Activated T-helper 1 cell treated with Interleukin-2 at 50 U/mL for 16 hours (primary cell): ENCODE measurements around the gene WFDC8.
"Not testable (repeated sequence)": the region's sequence is repeated elsewhere in the genome, so short reads cannot be mapped to it uniquely, and the experiment has no call there.

Experiments used
- DNase-seq: peaks from one replicate; pipeline ENCODE4 v3.0.0-alpha.2; 2020; ENCODE audit warnings: low read depth

WFDC8 gene

DNA sequence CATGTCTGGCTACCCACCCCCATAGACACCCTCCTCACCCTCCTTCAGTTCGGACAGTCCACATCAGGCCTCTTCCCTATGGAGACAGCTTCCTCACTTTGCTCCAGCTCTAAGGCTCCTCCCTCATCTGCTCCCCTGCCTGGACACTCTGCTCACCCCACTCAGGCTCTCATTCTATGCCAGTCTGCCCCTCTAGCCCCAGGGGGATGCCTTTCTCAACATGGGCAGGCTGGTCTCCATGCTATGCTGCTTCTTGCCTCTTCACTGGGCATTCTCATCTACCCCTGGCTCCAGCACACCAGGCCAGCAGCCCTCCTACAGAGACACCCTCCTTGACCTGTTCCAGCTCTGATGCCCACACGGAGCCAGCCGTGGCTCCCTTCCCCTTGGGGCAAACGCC lies at the start of gene WFDC8:
Gene WFDC8, minus strand, starts transcription at position 101 of the 400 bp plus-strand sequence. Its CDS starts 37 bp downstream, at position 64.
- DNase-seq, result no peak

DNA sequence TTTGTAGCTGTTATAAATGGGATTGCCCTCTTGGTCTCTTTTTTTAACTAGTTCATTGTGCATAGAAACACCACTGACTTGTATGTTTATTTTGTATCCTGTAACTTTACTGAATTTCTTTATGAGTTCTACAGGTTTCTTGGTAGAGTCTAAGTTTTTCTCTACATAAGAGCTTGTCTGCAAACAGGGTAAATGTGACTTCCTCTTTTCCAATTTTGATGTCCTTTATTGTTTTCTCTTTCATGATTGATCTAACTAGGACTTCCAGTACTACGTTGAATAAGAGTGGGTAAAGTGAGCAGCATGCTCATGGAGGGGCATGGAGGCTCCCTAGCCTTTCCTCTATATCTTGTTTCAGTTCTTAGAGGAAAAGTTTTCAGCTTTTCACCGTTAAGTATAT lies 47.5 kb upstream of the WFDC8 start:
- DNase-seq, result no peak

DNA sequence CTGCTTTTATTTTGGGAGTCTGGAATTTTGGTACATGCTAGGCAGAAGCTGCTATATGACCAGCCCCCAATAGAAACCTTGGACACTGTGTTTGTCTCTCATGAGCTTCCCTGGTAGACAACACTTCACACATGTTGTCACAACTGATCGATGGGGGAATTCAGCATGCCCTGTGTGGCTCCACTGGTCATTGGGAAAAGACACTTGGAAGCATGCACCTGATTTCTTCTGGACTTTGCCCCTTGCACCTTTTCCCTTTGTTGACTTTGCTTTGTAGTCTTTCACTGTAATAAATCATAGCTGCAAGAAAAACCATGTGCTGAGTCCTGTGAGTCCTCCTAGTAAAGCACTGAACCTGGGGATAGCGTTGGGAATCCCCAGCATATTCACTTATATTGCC lies 42.5 kb upstream of the WFDC8 start:
- no peak for DNase-seq

DNA sequence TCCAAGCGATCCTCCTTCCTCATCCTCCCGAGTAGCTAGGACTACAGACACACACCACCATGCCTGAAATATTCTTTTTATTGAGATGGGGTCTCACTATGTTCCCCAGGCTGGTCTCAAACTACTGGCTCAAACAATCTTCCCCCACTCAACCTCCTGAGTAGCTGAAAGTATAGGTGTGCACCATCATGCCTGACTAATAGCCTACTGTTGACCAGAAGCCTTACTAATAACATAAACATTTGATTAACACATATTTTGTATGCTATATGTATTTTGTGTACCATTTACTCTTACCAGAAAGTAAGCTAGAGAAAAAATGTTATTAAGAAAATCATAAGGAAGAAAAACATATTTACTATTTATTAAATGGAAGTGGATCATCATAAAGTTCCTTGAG lies 38.5 kb upstream of the WFDC8 start:
- DNase-seq, result no peak

DNA sequence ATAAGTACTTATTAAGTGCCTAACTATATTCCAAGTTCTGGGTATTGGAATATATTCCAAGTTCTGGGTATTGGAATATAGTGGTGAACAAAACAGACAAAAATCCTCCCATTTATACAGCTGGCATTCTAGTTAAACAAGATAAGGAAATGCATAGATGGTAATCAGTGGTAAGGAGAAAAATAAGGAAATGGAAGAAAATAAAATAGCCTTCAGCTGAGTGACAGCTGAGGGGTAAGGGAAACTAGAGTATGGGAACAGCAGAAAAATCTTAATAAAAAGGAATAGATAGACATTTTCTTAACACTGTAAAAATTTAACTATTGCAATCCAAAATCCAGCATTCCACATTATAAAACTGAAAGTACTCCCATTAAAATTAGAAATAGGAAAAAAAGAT lies 33.2 kb upstream of the WFDC8 start:
- no peak for DNase-seq

DNA sequence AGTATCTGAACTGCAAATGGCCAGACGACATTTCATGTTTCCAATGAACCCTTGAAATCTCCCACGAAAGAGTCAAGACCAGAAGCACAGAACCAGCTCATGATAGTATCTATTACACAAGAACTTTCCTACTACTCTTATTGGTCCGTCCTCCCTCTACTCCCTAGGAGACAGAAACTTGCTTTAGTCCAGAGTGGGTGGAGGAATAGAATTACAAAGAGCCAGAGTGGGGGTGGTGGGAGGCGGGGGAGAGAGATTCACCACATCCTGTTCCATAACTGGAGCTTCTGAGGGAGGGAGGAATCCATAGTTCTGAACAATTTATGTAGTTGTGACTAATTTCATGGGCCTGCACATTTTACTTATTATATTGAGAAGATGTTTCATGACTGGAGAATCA lies 32.0 kb upstream of the WFDC8 start:
- no peak for DNase-seq

DNA sequence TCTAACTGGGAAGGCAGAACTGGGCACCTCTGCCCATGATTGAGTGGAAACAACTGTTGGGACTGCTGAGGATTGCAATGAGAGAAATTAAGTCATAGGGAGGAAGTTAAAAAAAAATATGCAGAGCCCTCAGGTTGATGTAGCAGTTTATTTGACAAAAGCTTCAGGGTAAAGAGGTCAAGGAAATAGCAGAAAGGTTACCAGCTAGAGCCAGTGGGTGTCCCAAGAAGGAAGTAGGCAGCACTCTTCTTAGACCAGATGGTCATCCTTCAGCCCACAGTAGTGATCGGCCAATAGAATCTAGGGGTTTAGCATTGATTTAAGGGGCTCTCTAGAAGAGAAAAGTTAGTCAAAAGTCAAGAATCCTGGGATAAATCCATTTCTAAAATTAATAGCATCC lies 28.7 kb upstream of the WFDC8 start:
- DNase-seq, result no peak

DNA sequence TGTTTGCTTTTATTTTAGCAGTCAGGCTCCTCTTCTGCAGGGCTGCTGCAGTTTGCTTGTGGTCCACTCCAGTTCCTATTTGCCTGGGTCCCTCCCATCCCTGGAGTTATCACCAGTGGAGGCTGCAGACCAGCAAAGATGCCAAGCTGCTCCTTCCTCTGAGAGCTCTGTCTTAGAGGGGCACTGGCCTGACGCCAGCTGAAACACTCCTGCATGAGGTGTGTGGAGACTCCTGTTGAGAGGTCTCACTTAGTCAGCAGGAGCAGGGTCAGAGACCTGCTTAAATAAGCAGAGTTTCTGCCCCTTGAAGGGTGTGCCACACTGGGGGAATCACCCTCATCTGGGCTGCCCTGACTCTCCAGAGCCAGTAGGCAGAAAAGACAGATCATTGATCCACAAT lies 16.2 kb upstream of the WFDC8 start:
- no peak for DNase-seq

DNA sequence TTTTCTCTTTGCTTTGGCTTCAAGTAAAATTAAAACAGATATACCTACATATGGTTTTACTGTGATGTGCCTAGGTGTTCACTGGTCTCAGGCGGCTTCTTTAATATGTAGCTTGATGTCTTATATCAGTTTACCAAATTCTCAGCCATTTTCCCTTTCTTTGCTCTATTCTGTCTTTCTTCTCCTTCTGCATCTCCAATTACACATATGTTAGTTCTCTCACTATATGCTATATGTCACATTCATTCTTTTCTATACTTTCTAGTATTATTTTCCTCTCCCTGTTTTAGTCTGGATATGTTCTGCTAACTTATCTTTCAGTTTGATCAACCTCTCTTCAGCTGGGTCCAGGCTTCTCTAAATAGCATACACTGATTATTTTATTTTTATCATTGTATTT lies 14.4 kb upstream of the WFDC8 start:
- no peak for DNase-seq

DNA sequence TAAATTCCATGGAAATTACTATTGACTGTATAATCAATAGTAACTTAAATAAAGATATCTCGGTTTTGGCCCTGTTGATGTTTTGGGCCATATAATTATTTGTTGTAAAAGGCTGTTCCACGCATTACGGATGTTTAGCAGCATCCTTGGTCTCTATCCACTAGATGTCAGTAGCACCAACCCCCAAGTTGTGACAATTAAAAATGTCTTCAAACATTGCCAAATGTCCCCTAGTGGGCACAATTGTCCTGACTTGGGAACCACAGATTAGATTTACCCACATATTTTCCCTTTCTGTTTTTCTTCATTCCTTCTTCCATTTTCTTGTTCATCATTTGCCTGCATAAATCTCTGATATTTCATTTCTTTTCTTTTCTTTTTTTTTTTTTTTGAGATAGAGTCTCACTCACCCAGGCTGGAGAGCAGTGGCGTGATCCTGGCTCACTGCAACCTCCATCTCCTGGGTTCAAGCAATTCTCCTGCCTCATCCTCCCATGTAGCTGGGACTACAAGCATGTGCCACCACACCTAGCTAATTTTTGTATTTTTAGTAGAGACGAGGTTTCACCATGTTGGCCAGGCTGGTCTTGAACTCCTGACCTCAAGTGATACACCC lies 13.6 kb upstream of the WFDC8 start:
- no peak for DNase-seq

DNA sequence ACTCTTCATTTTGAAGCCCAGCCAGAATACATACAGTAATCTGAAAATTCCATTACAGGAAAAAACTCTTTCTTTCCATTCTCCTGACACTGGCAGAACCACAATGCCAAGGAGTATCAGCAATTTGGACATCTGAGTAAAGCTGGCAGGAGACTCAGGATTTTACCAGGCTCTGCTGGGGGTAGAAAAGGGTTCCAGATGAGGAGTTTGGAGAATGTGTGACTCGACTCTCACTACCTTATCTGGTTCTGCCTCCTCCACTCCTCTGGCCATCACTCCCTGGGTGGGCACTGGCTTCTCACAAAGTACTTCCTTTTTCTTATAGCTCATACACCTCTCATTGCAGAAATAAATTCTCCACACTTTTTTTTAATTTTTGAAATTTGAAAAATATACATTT lies 10.6 kb upstream of the WFDC8 start:
- DNase-seq, result no peak

DNA sequence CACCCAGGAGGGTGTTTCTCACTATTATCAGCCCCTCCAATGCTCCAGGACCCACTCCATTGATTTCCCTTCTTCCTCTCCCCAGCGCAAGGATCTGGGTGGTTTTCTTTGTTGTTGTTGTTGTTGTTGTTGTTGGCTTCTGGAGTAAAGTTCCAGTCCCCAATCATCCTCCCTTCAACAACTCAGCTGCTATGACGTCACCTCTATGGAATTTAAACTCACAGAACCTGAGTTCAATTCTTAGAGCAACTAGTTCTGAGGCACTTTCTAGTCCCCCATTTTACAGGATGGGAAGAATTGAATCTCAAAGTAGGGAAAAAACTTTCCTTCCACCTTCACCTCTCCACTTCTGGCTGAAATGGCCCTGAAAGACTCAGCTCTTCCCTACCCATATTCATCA lies 9.7 kb upstream of the WFDC8 start:
- no peak for DNase-seq

DNA sequence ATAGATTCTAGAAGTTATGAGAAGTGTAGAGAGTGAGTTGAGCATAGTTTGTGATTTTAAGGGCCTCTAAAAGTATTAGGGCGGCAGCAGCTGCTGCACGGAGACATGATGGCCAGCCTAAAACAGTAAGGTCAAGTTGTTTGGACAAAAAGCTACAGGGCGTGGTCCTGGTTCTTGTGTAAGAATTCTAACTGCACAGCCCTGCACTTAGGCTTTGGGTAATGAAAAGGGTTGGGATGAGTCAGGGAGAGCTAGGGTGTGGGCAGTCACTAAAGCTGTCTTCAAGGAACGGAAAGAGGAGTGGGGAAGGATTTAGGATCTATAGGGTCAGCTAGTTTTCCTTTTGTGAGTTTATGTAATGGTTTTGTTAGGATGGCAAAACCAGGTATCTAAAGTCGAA lies 6.9 kb upstream of the WFDC8 start:
- DNase-seq, result not testable (repeated sequence)

DNA sequence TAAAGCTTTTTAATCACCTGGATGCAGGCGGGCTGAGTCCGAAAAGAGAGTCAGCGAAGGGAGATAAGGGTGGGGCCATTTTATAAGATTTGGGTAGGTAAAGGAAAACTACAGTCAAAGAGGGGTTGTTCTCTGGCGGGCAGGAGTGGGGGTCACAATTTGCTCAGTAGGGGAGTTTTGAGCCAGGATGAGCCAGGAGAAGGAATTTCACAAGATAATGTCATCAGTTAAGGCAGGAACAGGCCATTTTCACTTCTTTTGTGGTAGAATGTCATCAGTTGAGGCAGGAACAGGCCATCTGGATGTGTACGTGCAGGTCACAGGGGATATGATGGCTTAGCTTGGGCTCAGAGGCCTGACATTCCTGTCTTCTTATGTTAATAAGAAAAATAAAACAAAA lies 5.2 kb upstream of the WFDC8 start:
- not testable (repeated sequence) for DNase-seq

DNA sequence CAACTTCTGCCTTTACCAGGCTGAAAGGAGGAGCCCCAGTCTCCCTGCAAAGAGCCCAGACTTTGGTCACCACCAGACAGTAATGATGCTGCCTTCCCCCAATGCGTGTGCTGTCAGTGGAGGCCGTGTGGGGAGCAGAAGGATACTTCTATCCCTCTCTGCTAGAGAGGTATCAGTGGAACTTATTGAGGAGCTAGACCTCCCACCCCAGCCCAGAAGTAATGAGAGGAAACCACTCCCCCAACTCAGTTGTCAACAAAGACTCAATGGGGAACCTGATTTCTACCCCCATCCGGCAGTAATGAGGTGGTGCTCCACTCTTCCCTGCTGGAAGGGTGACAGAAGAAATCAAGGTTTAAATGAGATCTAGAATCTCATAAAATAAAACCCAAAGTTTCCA lies 4.4 kb upstream of the WFDC8 start:
- DNase-seq, result no peak

DNA sequence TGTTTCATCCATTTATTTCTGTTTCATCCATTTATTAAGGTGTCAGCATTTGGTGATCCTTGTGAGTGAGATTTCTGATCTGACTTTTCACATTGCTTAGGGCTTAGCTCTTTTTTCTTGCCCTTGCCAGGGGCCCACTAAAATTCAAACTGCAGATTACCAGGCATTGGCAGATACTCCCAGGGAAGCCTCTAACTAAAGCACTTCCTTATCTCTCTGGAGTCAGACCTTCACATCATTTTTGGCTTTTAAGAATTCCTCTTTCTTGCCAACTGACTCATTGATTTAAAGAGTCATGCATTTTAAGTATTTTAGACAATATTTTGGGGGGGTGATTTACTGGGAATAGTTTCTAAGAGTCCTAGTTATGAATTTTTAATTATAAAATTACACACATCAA lies 2.6 kb upstream of the WFDC8 start:
- DNase-seq, result no peak

DNA sequence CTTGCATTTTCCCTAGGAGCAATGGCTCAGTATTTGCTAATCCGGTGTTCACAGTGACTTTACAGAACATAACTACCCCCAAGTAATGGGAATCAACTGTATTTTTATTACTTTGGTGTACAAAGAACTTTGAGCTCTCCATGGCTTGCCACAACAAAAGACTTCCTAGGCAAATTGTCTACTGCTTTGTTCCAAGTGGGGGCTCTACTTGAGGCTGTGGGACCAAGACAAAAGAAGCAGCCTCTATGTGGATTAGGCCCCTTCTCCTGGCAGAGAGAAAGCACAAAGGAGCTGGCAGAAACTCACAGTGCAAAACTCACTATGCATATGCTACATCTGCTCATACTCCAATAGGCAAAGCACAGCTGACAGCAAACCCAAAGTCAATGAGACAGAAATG lies 853 bp downstream of the WFDC8 start:
- no peak for DNase-seq

DNA sequence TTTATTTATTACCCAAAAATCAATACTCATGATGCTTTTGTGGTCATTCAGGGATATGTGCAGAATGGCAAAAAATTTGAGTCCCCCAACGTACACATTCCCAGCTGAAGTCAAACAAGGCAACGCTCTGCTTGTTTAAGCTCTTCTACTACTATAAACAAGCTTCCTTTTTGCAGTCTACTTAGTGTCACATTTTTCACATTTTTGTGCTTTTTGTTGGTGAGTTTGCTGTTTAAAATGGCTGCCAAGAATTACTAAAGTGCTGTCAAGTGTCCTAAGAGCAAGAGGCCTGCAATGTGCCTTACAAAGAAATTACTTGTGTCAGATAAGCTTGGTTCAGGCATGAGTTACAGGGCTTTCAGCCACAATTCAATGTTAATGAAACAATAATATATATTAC lies 2.1 kb downstream of the WFDC8 start:
- DNase-seq, result no peak

DNA sequence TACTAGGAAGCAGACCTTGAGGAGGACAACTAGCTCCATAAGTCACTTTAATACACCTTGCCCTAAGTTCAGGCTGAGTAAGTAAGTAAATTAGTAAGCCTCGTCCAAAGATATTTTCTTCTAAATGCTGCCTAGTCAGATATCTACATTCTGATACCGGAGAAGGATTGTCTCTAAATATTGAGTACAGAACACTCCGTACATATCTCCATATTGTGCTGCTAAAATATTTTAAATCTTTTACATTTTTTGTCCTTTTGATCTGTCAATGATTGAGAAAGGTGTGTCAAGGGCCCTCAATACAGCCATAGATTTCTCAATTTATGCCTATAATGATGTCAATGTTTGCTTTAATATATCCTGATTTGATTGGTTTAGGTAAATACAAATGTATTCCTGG lies 3.2 kb downstream of the WFDC8 start:
- no peak for DNase-seq

DNA sequence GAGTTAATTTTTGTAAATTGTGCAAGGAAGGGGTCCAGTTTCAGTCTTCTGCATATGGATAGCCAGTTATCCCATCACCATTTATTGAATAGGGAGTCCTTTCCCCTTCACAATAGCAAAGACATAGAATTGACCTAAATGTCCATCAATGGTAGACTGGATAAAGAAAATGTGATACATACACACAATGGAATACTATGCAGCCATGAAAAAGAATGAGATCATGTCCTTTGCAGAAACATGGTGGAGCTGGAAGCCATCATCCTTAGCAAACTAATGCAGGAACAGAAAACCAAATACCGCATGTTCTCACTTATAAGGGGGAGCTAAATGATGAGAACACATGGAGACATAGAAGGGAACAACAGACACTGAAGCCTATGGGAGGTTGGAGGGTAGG lies 9.4 kb downstream of the WFDC8 start:
- not testable (repeated sequence) for DNase-seq

DNA sequence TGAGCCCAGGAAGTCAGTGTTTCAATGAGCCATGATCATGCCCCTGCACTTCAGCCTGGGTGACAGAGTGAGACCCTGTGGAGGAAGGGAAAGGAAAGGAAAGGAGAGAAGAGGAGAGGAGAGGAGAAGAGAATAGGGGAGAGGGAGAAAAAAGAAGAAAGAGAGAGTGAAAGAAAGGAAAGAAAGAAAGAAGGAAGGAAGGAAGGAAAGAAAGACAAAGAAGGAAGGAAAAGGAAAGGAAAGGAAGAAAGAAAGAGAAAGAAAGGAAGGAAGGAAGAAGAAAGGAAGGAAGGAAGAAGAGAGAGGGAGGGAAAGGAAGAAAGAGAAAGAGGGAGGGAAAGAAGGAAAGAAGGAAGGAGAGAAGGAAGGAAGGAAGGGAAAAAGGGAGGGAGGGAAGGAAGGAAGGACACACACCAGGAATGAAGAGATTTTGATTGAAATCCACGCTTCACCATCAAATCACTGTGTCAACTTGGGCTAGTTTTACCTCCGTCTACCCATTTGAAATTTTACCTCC lies 14.3 kb downstream of the WFDC8 start:
- DNase-seq, result no peak

DNA sequence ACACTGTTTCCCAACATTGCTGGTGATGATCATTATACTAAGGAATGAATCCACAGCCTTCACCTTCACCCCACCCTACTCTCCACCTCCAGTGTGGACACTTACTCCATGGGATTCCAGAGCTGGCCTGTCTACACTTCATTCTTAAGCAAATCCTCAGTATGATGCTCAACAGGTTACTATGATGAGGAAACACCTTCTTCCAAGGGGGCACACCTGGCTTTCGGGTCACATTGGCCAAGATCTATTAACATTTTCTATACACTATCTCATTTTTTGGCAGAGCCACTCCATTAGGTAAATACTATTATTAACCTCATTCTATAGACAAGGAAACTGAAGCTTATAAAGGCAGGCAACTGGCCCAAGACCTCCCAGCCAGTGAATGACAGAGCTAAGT lies 23.9 kb downstream of the WFDC8 start:
- DNase-seq, result no peak

DNA sequence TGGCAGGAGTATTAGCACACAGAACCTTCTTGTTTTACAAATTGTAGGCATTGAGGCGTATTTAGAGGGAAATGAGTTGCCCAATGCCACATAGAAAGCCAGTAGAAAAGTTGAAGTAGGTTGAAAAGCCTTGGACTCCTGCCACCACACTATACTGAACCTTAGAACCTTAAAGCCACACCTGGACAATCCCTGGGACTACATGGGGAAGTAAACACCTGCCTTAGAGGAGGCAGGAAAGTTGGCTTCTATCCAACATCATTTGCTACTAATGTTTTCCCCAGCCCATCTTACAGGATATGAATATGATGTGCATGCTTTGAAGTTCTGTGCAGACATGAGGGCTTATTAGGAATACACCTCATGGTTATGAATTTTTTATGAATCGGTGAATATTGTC lies 26.6 kb downstream of the WFDC8 start:
- no peak for DNase-seq

DNA sequence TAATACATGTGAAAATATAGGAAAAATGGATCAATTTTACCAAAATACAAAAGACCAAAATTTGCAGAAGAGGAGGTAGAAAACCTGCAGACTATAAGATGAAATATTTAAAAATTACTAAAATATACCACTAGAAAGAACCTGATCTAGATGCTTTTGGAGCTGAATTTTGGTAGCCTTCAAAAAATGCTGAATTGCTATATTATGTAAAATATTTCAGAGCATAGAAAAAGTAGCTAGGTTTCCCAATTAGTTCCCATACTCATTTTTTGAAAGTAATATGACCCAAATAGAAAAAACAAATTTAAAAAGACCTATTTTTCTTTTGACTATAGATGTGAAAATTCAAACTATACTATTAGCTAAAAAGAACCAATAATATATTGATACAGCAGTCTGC lies 28.3 kb downstream of the WFDC8 start:
- no peak for DNase-seq

DNA sequence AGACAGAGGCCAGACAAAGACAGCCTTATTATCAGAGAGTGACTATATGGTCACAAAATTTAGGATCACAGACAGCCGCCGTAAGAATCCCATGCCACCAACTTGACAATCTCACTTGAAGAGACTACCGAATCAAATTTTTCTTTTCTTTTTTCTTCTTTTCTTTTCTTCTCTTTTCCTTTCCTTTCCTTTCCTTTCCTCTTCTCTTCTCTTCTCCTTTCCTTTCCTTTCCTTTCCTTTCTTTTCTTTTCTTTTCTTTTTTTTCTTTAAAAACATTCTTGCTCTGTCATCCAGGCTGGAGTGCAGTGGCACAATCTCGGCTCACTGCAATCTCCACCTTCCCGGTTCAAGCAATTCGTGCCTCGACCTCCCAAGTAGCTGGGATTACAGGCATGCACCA lies 30.7 kb downstream of the WFDC8 start:
- no peak for DNase-seq
